HG03565 (cell line): ENCODE data around the gene PNKP.
"Not testable (repeated sequence)": the region's sequence is repeated elsewhere in the genome, so short reads cannot be mapped to it uniquely, and the experiment has no call there.

Experiments
- ATAC-seq: cut with Tn5 transposase; IDR thresholded peaks from one replicate; pipeline ENCODE4 v1.9.1; 2021; ENCODE audit warnings: mild to moderate bottlenecking, moderate library complexity; ENCODE audit not compliant: unreplicated experiment

Gene PNKP

GRCh38 chr19:49824662-49825061 is 42.7 kb downstream of the PNKP start:
- no peak for ATAC-seq

GRCh38 chr19:49823472-49823871 is 43.9 kb downstream of the PNKP start:
- no peak for ATAC-seq

- ATAC-seq, result no peak
Observed at GRCh38 chr19:49820125-49820524, 47.3 kb downstream of the PNKP start.

- ATAC-seq, result not testable (repeated sequence)
Observed at GRCh38 chr19:49819452-49820115, 47.8 kb downstream of the PNKP start.

GRCh38 chr19:49818649-49819370 is 48.6 kb downstream of the PNKP start:
- ATAC-seq, result no peak

GRCh38 chr19:49817964-49818648 is 49.3 kb downstream of the PNKP start, which contains the start of gene MED25:
Gene MED25, plus strand, starts transcription at chr19:49818289. Its CDS starts 53 bp downstream, at chr19:49818342.
- ATAC-seq, result peak; percentile 65

GRCh38 chr19:49816590-49816989 is 50.8 kb downstream of the PNKP start:
- ATAC-seq, result no peak

- no peak for ATAC-seq
Observed at GRCh38 chr19:49814010-49814409, 53.4 kb downstream of the PNKP start.

- ATAC-seq, result peak; percentile 49
Observed at GRCh38 chr19:49812997-49813861, 54.1 kb downstream of the PNKP start, which contains the start of gene FUZ. Gene FUZ, minus strand, starts transcription at chr19:49813292. Its CDS starts 186 bp downstream, at chr19:49813106.

- ATAC-seq, result no peak
Observed at GRCh38 chr19:49812452-49812996, 54.9 kb downstream of the PNKP start.

- ATAC-seq, result no peak
Observed at GRCh38 chr19:49811328-49811727, 56.0 kb downstream of the PNKP start.
